Stimulated activated naive CD4-positive, alpha-beta T cell treated with Interleukin-2 at 50 U/mL for 16 hours (primary cell): ENCODE results near the gene CHD5.
A peak's percentile ranks its signal among the peaks of the same experiment; 100 is the strongest.
"Not testable (repeated sequence)": the region's sequence is repeated elsewhere in the genome, so short reads cannot be mapped to it uniquely, and the experiment has no call there.

ENCODE experiments used
- DNase-seq: peaks from one replicate; lab custom pipeline; 2025; lab: John Stamatoyannopoulos, UW

CHD5 gene

DNA sequence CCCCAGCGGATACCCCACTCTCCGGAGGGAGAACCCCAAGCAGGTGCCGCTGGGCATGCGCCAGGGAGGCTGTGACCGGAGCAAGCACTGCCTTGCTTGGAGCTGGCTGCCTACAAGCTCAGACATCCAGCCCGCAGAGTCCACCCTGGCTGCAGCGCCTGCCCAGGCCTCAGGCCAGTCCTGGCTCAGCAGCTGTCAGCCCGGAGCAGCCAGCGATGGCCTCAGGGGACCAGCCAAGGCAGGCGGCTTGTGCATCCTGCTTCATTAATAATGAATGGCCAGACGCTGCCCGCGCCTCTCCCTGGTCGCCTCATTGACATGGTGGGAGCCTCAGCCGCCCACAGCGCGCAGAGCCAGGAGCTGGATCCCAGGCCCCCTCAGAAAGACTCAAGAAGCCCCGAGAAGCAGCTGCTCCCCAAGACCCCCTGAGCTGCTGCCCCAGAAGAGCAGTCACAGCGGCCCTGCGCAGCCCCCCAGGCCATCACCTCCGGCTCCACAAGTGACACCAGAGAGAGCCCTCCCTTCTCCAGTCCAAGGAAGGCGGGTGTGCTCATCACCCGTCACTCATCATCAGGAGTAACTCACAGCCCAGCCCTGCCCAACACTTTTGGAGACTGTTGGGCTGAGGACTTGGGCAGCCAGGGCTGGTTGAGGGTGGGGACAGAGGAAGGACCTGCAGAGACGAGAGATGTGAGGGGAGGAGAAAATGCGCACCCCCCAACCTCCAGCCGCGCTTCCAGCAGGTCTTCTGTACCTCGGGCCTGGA, 114.8 kb downstream of the CHD5 start:
- no peak for DNase-seq

DNA sequence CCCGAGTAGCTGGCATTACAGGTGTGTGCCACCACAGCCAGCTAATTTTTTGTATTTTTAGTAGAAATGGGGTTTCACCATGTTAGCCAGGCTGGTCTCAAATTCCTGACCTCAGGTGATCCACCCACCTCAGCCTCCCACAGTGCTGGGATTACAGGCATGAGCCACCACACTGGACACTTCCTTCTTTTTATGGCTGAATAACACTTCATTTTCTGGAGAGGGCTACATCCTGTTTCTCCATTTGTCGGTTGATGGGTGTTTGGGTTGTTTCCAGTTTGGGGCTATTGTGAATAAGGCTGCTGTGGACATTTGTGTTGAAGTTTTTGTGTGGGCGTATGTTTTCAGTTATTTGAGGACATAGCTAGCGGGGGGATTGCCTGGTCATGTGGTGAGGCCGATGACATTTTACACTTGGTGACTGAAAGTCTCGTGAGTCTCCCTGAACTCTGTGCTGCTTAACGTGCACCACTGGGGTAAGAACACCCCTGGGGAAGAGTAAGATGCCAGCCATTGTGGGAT, 116.5 kb downstream of the CHD5 start:
- not testable (repeated sequence) for DNase-seq

DNA sequence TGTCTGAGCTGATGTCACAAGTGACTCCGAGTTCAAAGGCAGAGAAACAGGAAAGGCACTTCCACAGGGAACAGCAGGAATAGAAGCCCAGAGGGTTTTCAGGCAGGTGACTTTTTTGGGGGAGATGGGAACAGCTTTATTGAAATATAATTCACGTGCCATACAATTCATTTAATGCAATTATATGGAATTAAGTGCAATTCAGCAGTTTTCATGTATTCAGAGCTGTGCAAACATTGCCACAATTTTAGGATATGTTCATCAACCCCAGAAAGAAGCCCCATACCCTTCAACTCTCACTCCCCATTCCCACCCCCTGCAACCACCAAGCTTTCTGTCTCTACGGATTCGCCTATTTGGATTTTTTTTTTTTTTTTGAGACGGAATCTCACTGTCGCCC, 117.5 kb downstream of the CHD5 start:
- no peak for DNase-seq

DNA sequence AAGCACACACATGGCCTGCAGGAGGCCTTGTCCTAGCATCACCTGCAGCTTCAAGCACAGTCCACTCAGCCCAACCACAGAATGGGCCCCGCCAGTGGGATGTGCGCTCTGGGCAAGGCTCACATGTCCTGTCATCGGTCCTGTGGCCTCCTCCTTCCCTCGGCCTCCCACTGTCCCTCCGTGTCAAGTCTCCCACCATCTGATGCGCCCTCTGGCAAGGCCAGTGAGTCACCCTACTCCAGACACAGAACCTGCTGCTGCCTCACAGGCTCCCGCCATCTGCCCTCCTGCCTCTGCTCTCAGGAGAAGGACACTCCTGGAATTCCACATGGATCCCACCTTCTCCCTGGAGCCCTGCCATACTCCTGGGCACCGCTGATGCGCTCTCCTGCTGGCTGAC, 120.3 kb downstream of the CHD5 start:
- DNase-seq, result no peak

DNA sequence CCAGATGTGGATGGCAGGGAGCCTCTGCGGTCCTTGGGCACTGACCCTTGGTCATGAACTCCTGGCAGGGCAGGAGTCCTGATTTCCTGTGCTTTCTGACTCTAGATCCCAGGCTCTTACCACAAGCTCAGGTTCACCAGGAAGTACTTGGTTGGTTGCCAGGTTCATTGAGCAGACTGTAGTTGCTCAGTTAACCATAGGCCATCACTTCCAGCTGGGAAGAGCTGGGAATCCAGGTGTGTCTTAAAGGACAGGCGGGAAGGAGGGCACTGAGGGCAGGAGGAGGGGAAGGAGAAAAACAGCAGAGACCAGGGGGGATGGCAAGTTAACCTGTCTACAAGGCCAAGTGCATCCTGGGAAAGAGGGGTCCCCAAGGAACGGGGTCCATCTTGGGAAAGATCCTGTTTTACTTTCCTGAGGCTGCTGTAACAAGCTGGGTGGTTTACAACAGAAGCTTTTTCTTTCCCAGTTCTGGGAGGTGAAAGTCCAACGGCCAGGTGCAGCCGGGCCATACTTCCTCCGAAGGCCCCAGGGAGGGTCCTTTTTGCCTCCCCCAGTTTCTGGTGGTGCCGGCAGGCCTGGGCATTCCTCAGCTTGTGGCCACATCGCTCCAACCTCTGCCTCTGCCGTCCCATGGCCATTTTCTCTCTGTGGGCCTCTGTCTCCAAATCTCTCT, 122.8 kb downstream of the CHD5 start:
- no peak for DNase-seq

DNA sequence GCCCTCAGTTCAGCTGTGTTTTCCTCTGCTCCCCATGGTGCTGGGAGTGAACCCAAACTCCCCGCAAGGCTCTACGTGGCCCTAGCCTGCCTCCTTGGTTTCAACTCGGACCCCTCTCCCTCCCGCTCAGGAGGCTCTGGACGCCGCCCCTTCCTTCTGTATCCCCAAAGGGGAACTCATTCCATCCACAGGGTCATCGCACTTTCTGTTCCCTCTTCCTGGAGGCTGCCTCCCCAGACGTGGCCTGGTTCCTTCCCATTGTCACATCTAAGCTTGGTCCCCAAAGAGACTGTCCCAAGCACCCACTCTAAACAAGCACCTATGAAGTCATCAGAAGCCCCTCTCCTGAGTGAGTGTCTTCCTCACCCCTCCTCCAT, 123.6 kb downstream of the CHD5 start:
- no peak for DNase-seq

DNA sequence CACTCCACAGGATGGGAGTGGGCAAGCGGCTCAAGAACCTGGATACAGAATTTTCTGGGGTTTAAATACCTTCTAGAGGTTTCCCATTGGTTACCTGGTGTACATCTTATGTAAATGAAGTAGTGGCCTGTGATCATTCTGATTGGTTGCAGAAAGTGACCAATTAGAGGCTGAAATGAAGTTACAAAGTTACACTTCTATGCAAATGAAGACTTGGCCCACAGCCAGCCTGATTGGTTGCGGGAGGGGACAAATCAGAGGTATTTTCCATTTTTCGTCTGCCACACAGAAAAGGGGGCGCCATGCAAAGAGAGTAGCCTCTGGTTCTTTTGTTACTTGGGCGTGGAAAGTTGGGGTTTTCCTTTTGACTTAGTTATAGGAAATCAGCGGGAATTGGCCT, 125.5 kb downstream of the CHD5 start:
- DNase-seq, result no peak

DNA sequence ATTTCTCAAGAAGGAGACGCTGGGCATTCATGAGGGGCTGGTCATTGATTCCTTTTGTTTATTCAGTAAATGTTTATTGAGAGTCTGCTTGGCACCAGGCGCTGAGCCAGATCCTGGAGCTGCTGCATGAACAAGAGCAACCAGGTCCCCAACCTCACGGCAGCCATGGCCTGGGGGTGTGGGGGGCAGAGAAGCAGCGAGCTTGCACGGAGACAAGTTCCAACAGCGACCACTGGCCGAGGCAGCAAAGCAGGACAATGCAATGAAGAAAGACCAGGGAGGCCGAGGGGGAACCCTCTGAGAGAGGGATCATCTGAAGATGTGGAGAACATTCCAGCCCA, 126.9 kb downstream of the CHD5 start:
- DNase-seq, result no peak

DNA sequence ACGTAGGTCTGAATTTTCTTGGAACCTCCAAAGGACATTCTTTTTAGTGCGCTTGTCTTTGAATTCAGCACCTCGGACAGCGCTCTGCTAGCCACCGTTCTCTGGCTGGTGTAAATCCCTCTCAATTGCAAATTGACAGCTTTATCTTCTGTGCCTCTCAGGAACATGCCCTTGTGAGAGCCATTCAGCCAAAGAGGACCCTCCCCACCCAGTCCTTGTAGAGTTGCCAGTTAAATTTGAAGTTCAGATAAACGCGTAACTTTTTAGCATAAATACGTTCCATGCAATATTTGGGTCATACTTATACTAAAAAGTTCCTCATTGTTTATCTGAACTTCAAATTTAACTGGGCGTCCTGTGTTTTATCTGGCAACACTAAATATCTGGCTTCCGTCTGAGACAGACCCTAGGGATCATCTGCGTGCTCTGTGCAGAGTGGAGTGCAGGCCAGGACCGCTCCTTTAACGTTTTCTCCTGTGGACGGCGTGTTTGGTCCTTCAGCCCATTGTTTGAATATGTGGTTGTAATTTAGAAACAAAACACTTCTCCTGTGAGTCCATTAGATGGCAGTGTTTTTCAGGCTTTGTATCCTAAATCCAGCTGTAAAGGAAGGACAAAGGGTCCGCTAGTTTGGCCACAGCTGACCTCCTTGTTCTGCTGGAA, 127.4 kb downstream of the CHD5 start:
- DNase-seq, result peak; percentile 12
